Neutrophil (primary cell): Measurements from ENCODE around the gene KIF21A.

Source experiments
- H3K27ac ChIP-seq: fragments of 200-600 bp; sonication (generic); 2 replicates; pipeline ENCODE4 v1.5.1; 2016; ENCODE audit warnings: mild to moderate bottlenecking, moderate library complexity
- H3K27me3 ChIP-seq: fragments of 200-600 bp; sonication (generic); 2 replicates; pipeline ENCODE4 v1.6.0; 2016; ENCODE audit warnings: mild to moderate bottlenecking
- H3K36me3 ChIP-seq: fragments of 200-600 bp; sonication (generic); 2 replicates; pipeline ENCODE4 v1.5.1; 2017
- H3K4me1 ChIP-seq, 2 experiments: fragments of 200-600 bp in 1 of 2; sonication (generic) in 1 of 2; 1 replicate in 1 of 2; 2 replicates in 1 of 2; pipeline versions ENCODE4 v1.5.1 to v1.6.1; 2013 to 2016; ENCODE audit warnings: low read depth in 1 of 2, low read length in 1 of 2, mild to moderate bottlenecking in 1 of 2, moderate library complexity in 1 of 2; ENCODE audit not compliant: control insufficient read depth in 1 of 2, insufficient read depth in 1 of 2
- H3K4me3 ChIP-seq, 2 experiments: fragments of 200-600 bp in 1 of 2; sonication (generic) in 1 of 2; 1 replicate in 1 of 2; 2 replicates in 1 of 2; pipeline ENCODE4 v1.5.1; 2013 to 2016; ENCODE audit warnings: low read depth in 1 of 2, low read length in 1 of 2, mild to moderate bottlenecking in 1 of 2, moderate library complexity in 1 of 2
- H3K9me3 ChIP-seq: fragments of 200-600 bp; sonication (generic); 2 replicates; pipeline ENCODE4 v1.5.1; 2016
- CTCF ChIP-seq: fragments of 200-600 bp; sonication (generic); IDR thresholded peaks from 2 replicates; pipeline ENCODE4 v1.5.1; 2016; ENCODE audit warnings: antibody characterized with exemption

KIF21A gene

GRCh38 chr12:39451977-39452376 lies 9.1 kb upstream of the KIF21A start:
- H3K9me3 ChIP-seq, result no peaks in the 10 kb centered on the region
- H3K36me3 ChIP-seq, result no peaks in the 10 kb centered on the region
- peaks cover 4% of the 10 kb centered on the region for H3K27me3 ChIP-seq
- no peaks in the 10 kb centered on the region for H3K4me1 ChIP-seq
- no peak for TF ChIP-seq CTCF
- no peak overlapping the region for H3K27ac ChIP-seq
- no peak overlapping the region for H3K4me3 ChIP-seq

- Histone ChIP-seq H3K36me3 (no peaks in the 10 kb centered on the region), H3K4me1 (peaks cover 0 to 9% of the 10 kb centered on the region in 2 experiments), H3K27ac (no peak overlapping the region), H3K4me3 (no peak overlapping the region), H3K27me3 (peaks cover 31% of the 10 kb centered on the region), H3K9me3 (no peaks in the 10 kb centered on the region)
- TF ChIP-seq CTCF, result no peak
Observed at GRCh38 chr12:39448038-39448437, 5.1 kb upstream of the KIF21A start.

GRCh38 chr12:39443929-39444209 lies 949 bp upstream of the KIF21A start:
- Histone ChIP-seq H3K27ac (no peak overlapping the region), H3K9me3 (no peaks in the 10 kb centered on the region), H3K4me3 (no peak overlapping the region), H3K27me3 (peaks cover 60% of the 10 kb centered on the region), H3K4me1 (peaks cover 0 to 20% of the 10 kb centered on the region in 2 experiments), H3K36me3 (no peaks in the 10 kb centered on the region)
- no peak for TF ChIP-seq CTCF

GRCh38 chr12:39442831-39443080 lies 164 bp downstream of the KIF21A start:
- TF ChIP-seq CTCF, result no peak
- Histone ChIP-seq H3K4me3 (peak overlapping the region in 1 of 2 experiments; percentile 43), H3K27ac (no peak overlapping the region), H3K9me3 (no peaks in the 10 kb centered on the region), H3K36me3 (no peaks in the 10 kb centered on the region), H3K27me3 (peaks cover 60% of the 10 kb centered on the region), H3K4me1 (peaks cover 0 to 20% of the 10 kb centered on the region in 2 experiments)

- Histone ChIP-seq H3K9me3 (no peaks in the 10 kb centered on the region), H3K27ac (no peak overlapping the region), H3K36me3 (no peaks in the 10 kb centered on the region), H3K4me3 (peak overlapping the region in 1 of 2 experiments; percentile 43), H3K27me3 (peaks cover 60% of the 10 kb centered on the region), H3K4me1 (peaks cover 0 to 20% of the 10 kb centered on the region in 2 experiments)
- no peak for TF ChIP-seq CTCF
Observed at GRCh38 chr12:39441963-39442830, 723 bp downstream of the KIF21A start.
